ENCODE data around the gene INSR.

INSR gene

GRCh38 chr19:7294558-7295212 lies 471 bp upstream of the INSR start:
- DNase-seq, result peak; percentile 63

DNA sequence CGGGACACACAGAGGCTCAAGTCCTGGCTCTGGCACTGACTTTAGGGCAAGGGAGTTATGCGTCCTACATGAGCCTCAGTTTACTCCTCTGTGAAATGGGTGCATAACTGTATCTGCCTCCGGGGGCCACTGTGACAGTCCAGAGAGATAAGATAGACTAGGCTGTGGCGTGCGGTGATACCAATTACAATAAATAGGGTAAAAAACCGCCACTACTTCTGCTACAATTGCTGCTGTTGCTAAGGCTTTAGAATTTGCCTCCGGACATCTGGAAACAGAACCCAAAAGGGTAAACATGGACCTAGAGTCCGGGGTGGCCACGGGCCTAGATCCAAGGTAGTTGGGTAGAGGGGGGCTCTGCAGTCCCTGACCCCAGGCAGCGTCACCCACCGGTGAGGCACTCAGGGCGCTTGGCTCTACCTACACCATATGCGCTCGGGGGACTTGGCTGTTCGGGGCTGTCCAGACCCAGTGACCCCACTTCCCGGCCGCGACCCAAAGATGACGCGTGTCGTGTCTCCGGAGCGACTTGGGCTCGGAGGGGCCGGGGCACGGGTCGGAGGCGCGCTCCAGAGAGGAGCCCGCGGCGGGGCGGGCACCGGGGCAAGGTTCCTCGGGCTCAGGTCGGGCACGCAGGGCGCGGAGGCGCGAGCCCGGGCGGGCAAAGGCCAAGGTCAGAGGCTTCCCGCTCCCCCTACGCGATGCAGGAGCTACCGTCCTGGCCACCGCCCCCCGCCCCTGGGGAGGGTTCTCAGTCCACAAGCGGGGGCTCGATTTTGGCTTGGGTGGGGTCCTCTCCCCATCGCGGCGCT lies 1.1 kb downstream of the INSR start:
- DNase-seq, result no peak

DNA sequence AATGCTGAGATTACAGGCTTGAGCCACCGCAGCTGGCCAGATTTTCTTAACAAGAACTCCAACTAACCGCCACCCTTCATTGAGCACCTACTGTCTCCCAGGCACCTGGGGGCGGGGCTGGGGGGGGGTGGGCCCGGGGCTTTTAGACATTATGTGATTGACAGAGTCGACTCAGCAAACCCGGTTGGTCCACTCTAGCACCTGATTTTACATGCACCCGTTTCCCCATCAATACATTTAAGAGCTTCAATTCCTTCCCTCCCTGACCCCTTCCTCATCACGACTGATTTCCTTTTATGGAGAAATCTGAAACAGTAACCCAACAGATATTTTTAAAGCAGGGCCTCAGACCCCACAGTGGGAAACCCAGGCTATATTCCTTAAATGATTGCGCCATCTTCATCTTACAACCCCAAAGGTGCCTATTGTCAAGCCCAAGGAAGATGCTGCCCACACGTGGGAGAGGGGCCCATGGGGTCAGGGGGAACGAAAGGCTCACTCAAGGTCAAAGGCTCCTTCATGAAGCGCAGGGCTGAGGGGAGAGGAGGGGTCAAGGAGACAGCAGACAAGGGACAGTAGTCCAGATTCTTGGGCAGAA lies 1.8 kb downstream of the INSR start:
- DNase-seq, result no peak

DNA sequence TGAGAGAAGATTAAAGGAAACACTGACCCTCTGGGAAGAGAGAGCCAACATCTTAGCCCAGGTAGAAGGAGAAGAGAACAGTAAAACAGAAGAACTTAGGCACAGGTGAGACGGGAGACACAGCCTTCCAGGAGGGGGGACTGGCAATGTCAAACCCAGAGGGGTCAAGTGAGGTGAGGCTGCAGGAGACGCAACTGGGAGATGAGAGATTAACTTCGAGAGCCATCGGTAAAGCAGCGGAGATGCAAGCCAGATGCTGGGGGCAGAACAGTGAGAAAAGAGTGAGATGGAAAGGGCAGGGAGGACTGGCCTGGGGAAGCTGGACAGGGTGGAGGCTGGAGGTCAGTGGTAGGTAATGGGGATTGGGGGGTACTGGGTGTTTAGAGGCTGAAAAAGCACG lies 5.2 kb downstream of the INSR start:
- DNase-seq, result no peak

DNA sequence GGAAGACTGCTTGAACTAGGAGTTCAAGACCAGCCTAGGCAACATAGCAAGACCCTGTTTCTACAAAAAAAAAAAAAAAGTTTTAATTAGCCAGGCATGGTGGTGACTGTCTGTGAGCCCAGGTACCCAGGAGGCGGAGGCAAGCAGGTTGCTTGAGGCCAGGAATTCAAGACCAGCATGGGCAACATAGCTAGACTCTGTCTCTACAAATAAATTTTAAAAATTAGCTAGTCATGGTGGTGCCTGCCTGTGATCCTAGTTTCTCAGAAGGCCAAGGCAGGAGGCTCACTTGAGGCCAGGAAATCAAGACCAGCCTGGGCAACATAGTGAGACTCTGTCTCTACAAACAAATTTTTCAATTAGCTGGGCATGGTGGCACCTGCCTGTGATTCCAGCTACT lies 6.1 kb downstream of the INSR start:
- no peak for DNase-seq

- no peak for DNase-seq
These were observed 6.5 kb downstream of the INSR start for GRCh38 chr19:7287722-7288121.

GRCh38 chr19:7280940-7281666 lies 13.1 kb downstream of the INSR start:
- no peak for DNase-seq

DNA sequence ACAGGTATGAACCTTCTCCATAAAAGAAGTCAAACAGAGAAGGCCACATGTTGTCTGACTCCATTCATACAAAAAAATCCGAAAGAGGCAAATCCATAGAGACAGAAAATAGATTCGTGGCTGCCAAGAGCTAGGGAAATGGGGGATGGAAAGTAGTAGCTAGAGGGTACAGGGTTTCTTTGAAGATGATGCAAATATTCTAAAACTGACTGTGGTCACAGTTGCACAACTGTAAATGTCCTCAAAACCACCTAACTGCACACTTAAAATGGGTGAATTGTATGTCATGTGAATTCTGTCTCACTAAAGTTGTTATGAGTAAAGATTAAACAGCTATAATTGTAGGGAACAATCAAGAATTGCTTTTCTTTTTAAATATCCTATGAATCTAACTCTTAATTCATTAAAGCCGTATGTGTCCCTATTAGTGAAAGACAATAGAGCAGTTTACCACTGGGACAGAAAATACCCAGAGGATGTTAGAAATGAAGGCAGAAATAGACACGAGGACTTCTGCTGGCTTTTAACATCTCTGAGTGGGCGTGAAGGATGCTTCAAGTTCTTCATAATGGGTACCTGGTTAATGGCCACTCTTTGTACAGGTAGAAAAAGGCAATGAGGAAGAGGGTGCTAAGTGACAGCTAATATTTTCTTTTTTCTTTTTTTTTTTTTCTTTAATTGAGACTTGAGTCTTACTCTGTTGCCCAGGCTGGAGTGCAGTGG lies 21.2 kb downstream of the INSR start:
- DNase-seq, result no peak

- DNase-seq, result no peak
These were observed 25.5 kb downstream of the INSR start for GRCh38 chr19:7268705-7269098.

DNA sequence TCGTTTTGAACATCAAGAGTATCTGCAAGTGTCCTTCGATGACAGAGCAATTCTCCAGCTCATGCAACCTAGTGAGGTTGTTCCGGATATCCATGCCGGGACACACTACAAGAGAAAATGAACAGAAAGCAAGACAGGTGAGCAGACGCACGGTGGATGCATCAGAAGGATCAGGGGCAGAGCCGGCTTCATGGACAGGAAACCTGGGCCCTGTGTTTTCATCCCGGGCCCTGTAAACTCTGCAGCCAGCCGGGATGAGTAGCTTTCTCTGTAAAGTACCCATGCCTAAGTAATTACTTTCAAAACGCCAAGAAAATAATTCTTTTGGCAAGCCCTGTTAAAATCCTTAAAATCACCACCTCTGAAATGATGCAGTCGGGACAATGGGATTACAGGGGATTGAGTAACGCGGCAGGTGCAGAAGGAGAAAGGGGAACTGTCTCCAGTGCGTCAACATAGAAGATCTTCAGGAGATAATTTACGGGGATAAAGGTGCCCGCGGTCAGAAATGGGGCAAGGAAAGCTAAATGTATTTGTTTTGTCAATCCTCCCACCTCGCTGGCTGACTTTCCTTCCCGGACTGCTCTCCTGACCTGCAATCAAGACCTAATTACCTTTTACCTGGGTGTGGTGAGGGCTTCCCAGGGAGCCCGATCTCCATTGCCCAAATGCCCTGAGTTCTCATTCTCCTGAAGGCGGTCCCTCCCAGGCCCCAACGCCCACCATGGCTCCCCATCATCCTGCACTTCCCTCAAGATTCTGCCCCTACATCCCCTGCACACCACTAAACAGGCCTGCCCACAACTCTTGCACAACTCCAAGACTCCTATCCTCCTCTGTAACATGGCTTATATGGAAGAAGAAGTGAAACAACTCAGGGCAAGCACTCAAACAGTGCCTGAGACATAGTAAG lies 26.2 kb downstream of the INSR start:
- DNase-seq, result no peak

- no peak for DNase-seq
These were observed 27.4 kb downstream of the INSR start for GRCh38 chr19:7266832-7267231.

GRCh38 chr19:7265963-7266362 lies 28.3 kb downstream of the INSR start:
- no peak for DNase-seq

DNA sequence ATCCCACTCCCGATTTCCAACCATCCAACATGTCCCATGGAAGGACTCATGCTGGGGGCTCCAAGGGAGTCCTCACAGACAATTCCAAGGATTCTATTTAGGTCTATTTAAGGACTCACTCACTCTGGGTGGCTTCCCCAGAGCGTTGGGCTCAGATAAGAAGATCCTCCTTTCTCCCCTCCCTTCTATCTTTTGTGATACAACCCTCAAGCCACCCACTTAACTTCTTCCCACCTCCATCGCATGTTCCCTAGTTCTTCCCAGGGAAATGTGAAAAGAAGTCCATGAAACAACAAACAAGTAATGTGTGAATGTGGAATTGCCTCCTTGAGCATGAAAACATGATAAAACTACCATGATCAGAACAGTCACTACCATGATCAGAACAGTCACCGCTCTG lies 29.4 kb downstream of the INSR start:
- no peak for DNase-seq

DNA sequence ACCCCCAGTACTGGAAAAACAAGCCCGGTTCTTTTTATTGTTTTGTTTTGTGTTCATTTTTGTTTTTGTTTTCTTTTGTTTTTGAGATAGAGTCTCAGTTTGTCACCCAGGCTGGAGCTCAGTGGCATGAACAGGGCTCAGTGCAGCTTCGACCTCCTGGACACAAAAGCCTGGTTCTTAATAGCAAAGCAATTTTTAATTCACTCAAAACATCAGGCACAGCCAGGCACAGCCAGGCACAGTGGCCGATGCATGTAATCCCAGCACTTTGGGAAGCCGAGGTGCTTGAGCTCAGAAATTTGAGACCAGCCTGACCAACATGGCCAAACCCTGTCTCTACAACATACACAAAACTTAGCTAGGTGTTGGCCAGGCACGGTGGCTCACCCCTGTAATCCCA lies 30.7 kb downstream of the INSR start:
- no peak for DNase-seq

GRCh38 chr19:7263066-7263465 lies 31.1 kb downstream of the INSR start:
- no peak for DNase-seq

- no peak for DNase-seq
These were observed 31.7 kb downstream of the INSR start for GRCh38 chr19:7262470-7262869.

- DNase-seq, result no peak
These were observed 34.1 kb downstream of the INSR start for GRCh38 chr19:7260161-7260560.

- no peak for DNase-seq
These were observed 35.3 kb downstream of the INSR start for GRCh38 chr19:7258840-7259395.

DNA sequence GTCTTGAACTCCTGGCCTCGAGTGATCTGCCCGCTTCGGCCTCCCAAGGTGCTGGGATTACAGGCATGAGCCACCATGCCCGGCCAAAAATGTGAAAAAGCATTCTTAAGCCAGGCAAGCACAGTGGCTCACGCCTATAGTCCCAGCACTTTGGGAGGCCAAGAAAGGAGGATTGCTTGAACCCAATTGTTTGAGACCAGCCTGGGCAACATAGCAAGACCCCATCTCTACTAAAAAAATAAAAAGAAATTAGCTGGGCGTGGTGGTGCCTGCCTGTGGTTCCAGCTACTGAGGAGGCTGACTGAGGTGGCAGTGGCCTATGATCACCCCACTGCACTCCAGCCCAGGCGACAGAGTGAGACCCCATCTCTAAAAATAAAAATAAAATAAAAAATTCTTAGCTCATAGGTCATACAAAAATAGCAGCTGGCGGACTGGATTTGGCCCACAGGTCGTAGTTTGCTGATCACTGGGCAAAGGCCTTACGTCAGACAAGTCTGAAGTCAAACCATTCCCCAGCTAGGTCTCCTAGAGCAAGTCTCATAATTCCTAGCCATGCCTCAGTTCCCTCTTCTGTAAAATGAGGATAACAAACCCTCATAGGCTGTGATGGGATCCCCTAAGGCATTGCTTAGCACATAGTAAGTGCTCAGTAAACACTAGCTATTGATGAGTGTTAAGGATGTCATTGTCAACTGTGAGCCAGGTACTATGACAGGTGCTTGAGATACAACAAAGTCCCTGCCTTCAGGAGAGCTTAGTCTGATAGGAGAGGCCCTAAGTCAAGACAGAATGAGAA lies 36.0 kb downstream of the INSR start:
- DNase-seq, result no peak
